Chondrocyte (in vitro differentiated cells): Measurements from ENCODE around the gene BICD1. TPM values are rescaled to one million over a fixed set of nuclear protein-coding genes. Genes with fewer than 3 reads are reported as not detected.

Experiments
- DNase-seq: peaks from one replicate; pipeline ENCODE4 v3.0.0; 2021; ENCODE audit warnings: mixed read lengths, low spot score
- H3K27ac Mint-ChIP-seq: one replicate; pipeline ENCODE4 v1.8.0; 2021; ENCODE audit warnings: mild to moderate bottlenecking, moderate library complexity, mixed read lengths; ENCODE audit not compliant: unreplicated experiment
- H3K27me3 Mint-ChIP-seq: 2 replicates; pipeline ENCODE4 v1.8.0; 2021; ENCODE audit warnings: low read depth, mixed read lengths
- H3K36me3 Mint-ChIP-seq: 2 replicates; pipeline ENCODE4 v1.8.0; 2021; ENCODE audit warnings: low read depth, mixed read lengths
- H3K4me1 Mint-ChIP-seq: 2 replicates; pipeline ENCODE4 v1.8.0; 2021; ENCODE audit warnings: low read depth, mild to moderate bottlenecking, mixed read lengths
- H3K4me3 Mint-ChIP-seq: one replicate; pipeline ENCODE4 v1.8.0; 2021; ENCODE audit warnings: mild to moderate bottlenecking, moderate library complexity, mixed read lengths; ENCODE audit not compliant: unreplicated experiment
- H3K9me3 Mint-ChIP-seq: 2 replicates; pipeline ENCODE4 v1.8.0; 2021; ENCODE audit warnings: low read depth, mixed read lengths
- total RNA-seq: library from RNA; stranded (reverse); gene quantifications from 3 replicates; pipeline ENCODE4 v1.2.1, GENCODE V29; 2021
- TF ChIP-seq, protein P1 (sequence below): fragments of 200-600 bp; sonication (generic); IDR thresholded peaks from 2 replicates; pipeline ENCODE4 v1.5.0; 2021; ENCODE audit warnings: antibody characterized with exemption, mild to moderate bottlenecking, moderate library complexity

The BICD1 gene
- total RNA-seq, 1 donor from 2014 or later = 30.5 TPM

DNA sequence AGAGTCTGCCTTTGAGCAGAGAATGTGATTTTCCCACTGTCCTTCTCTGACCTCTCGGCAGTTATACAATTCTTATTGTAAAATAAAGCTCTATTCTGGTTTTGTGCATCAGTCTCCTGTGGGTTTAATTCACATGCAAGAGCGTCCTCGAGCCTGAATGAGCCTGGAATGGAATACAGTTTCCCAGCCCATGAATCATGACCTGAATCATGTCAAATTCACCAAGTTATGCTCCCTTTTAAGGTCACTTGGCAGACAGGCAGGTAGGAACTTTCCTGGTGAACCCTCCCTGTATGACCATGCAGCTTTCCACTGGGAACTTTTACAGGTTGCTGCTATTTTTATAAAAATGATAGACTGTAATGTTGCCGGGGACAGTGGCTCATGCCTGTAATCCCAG lies 41.7 kb downstream of the BICD1 start:
- no peaks in the 10 kb centered on the region for H3K27me3 Mint-ChIP-seq
- no peaks in the 10 kb centered on the region for H3K4me1 Mint-ChIP-seq
- H3K36me3 Mint-ChIP-seq = peaks cover 2% of the 10 kb centered on the region
- H3K9me3 Mint-ChIP-seq = peaks cover 3% of the 10 kb centered on the region
- TF ChIP-seq, protein P1, sequence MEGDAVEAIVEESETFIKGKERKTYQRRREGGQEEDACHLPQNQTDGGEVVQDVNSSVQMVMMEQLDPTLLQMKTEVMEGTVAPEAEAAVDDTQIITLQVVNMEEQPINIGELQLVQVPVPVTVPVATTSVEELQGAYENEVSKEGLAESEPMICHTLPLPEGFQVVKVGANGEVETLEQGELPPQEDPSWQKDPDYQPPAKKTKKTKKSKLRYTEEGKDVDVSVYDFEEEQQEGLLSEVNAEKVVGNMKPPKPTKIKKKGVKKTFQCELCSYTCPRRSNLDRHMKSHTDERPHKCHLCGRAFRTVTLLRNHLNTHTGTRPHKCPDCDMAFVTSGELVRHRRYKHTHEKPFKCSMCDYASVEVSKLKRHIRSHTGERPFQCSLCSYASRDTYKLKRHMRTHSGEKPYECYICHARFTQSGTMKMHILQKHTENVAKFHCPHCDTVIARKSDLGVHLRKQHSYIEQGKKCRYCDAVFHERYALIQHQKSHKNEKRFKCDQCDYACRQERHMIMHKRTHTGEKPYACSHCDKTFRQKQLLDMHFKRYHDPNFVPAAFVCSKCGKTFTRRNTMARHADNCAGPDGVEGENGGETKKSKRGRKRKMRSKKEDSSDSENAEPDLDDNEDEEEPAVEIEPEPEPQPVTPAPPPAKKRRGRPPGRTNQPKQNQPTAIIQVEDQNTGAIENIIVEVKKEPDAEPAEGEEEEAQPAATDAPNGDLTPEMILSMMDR = no peak
- H3K27ac Mint-ChIP-seq = no peak overlapping the region
- no peak overlapping the region for H3K4me3 Mint-ChIP-seq
- DNase-seq = no peak

DNA sequence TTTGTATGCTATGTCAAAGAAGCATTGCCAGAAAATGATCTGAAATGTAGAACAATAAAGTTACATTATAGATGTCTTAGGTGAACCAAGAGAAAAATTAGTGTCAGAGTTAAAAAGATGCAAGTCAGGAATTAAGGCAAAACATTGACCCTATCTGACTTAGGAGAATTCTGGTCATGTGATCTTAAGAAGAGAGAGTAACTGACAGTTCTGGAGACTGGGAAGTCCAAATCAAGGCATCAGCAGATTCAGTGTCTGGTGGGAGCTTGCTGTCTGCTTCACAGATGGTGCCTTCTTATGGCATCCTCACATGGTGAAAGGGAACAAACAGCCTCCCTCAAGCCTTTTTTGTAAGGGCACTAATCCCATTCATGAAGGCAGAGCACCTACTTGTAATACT lies 42.8 kb downstream of the BICD1 start:
- H3K27ac Mint-ChIP-seq = no peak overlapping the region
- peaks cover 2% of the 10 kb centered on the region for H3K36me3 Mint-ChIP-seq
- no peak overlapping the region for H3K4me3 Mint-ChIP-seq
- no peaks in the 10 kb centered on the region for H3K4me1 Mint-ChIP-seq
- TF ChIP-seq, protein P1 = no peak
- H3K27me3 Mint-ChIP-seq = no peaks in the 10 kb centered on the region
- H3K9me3 Mint-ChIP-seq = peaks cover 3% of the 10 kb centered on the region
- no peak for DNase-seq

DNA sequence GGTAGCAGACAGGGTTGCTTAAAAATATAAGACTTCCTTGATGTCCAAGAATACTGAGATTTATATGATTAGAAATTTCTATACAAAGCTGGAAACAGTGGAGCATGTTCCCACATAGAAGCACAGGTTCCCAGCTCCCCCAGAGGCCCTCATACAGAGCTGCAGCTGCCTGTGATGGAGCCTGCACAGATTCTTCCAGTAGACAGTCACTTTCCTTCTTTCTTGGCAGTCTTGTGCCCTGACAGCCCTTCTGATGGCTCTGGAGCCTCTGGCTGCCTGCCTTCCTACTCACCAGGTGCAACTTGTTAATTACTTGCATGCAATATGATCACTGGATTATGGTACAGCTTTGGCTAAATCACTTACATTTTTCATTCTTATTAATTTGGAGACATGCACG lies 44.4 kb downstream of the BICD1 start:
- no peak overlapping the region for H3K4me3 Mint-ChIP-seq
- H3K27me3 Mint-ChIP-seq = no peaks in the 10 kb centered on the region
- H3K36me3 Mint-ChIP-seq = peaks cover 2% of the 10 kb centered on the region
- H3K27ac Mint-ChIP-seq = no peak overlapping the region
- TF ChIP-seq, protein P1 = no peak
- H3K4me1 Mint-ChIP-seq = peaks cover 6% of the 10 kb centered on the region
- DNase-seq = no peak
- peaks cover 3% of the 10 kb centered on the region for H3K9me3 Mint-ChIP-seq

DNA sequence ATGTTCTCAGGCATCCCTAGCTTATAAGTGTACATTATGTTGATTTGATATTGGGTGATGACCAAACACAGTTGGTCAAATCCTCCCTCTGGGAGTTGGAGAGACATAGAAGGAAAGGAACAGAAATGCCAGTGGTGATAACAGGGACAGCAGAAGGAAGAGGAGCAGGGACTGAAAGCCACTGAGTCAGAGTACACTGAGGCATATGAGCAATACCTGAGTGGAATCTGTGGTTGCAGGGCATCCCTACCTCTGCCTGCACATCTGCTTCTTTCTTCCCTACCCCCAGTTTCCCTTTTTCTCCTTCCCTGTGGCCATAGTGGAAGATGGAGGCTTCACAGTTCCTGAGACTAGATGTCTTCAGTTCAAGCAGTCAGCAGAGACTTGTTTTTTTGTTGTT lies 44.9 kb downstream of the BICD1 start:
- Mint-ChIP-seq H3K4me1 (peaks cover 6% of the 10 kb centered on the region), H3K9me3 (peaks cover 3% of the 10 kb centered on the region), H3K27ac (no peak overlapping the region), H3K36me3 (peaks cover 2% of the 10 kb centered on the region), H3K4me3 (no peak overlapping the region), H3K27me3 (no peaks in the 10 kb centered on the region)
- TF ChIP-seq, protein P1 = no peak
- DNase-seq = no peak

DNA sequence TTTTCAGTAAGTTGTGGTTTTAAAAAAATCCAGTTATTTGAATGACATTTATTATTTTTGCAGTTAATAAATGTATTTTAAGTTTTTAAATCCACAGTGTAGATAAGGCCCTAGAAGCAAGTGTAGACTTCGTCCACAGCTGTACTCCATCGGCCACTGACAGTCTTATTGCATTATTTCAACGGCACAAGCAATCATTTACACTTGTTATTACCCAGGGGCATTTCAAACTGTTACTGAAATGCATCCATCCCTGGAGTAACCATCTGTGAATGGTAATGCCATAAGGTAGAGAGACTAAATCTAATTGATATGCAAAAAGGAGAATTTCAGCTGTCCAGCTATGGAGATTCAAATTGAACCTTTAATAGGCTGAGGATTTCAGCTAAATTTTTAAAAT lies 48.4 kb downstream of the BICD1 start:
- no peak overlapping the region for H3K4me3 Mint-ChIP-seq
- peaks cover 2% of the 10 kb centered on the region for H3K36me3 Mint-ChIP-seq
- H3K9me3 Mint-ChIP-seq = no peaks in the 10 kb centered on the region
- TF ChIP-seq, protein P1 = no peak
- no peaks in the 10 kb centered on the region for H3K27me3 Mint-ChIP-seq
- peaks cover 9% of the 10 kb centered on the region for H3K4me1 Mint-ChIP-seq
- H3K27ac Mint-ChIP-seq = no peak overlapping the region
- DNase-seq = no peak
